ENCODE data around the gene ZNF516.

DNA sequence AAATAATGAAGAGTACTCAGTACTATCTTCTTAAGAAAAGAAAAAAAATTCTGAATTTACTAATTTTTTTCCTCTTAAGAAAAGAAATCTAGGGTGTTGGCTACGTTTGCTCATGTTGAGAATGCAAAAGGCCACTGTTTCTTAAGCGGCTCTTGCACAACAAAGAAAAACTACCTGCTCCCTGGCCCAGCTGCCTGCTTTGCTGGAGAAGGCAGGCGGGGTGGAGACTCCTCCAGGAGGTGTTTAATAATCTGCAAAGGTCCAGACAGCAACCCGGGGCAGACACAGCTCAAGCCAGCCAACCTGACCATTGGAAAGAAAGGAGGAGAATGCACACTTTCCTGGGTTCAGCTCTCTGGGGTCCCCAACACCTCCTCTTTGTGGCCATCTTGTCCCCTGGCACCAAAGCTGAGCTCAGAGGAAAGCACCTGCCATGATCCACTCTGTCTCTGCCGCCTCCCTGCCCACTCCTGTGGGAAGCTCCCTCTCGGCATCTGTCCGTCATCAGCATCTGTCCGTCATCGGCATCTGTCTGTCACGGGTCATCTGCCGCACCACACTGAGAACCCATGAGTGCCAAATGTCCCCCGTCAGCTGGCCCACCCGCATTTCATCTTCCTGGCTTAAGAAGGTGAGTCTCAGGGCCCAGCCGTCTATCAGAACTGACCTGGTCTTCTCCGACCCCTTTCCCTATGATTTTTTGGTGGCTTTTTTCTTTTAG lies 11.9 kb downstream of the ZNF516 start:
- TF ChIP-seq ZBTB7A (tag by site-specific recombination; IDR thresholded peaks at IDR 0.05; ENCODE audit: low read depth) (no peak), ZSCAN23 (tag by site-specific recombination; IDR thresholded peaks at IDR 0.05) (no peak), ZNF133 (tag by site-specific recombination; IDR thresholded peaks at IDR 0.05) (no peak), OVOL3 (tag by site-specific recombination; IDR thresholded peaks at IDR 0.05) (no peak)
- TF ChIP-seq, protein P1, sequence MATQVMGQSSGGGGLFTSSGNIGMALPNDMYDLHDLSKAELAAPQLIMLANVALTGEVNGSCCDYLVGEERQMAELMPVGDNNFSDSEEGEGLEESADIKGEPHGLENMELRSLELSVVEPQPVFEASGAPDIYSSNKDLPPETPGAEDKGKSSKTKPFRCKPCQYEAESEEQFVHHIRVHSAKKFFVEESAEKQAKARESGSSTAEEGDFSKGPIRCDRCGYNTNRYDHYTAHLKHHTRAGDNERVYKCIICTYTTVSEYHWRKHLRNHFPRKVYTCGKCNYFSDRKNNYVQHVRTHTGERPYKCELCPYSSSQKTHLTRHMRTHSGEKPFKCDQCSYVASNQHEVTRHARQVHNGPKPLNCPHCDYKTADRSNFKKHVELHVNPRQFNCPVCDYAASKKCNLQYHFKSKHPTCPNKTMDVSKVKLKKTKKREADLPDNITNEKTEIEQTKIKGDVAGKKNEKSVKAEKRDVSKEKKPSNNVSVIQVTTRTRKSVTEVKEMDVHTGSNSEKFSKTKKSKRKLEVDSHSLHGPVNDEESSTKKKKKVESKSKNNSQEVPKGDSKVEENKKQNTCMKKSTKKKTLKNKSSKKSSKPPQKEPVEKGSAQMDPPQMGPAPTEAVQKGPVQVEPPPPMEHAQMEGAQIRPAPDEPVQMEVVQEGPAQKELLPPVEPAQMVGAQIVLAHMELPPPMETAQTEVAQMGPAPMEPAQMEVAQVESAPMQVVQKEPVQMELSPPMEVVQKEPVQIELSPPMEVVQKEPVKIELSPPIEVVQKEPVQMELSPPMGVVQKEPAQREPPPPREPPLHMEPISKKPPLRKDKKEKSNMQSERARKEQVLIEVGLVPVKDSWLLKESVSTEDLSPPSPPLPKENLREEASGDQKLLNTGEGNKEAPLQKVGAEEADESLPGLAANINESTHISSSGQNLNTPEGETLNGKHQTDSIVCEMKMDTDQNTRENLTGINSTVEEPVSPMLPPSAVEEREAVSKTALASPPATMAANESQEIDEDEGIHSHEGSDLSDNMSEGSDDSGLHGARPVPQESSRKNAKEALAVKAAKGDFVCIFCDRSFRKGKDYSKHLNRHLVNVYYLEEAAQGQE (tag by site-specific recombination; IDR thresholded peaks at IDR 0.05), result no peak
- TF ChIP-seq, protein P2, sequence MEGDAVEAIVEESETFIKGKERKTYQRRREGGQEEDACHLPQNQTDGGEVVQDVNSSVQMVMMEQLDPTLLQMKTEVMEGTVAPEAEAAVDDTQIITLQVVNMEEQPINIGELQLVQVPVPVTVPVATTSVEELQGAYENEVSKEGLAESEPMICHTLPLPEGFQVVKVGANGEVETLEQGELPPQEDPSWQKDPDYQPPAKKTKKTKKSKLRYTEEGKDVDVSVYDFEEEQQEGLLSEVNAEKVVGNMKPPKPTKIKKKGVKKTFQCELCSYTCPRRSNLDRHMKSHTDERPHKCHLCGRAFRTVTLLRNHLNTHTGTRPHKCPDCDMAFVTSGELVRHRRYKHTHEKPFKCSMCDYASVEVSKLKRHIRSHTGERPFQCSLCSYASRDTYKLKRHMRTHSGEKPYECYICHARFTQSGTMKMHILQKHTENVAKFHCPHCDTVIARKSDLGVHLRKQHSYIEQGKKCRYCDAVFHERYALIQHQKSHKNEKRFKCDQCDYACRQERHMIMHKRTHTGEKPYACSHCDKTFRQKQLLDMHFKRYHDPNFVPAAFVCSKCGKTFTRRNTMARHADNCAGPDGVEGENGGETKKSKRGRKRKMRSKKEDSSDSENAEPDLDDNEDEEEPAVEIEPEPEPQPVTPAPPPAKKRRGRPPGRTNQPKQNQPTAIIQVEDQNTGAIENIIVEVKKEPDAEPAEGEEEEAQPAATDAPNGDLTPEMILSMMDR (tag by site-specific recombination; IDR thresholded peaks at IDR 0.05), result no peak
- TF ChIP-seq, protein P3, sequence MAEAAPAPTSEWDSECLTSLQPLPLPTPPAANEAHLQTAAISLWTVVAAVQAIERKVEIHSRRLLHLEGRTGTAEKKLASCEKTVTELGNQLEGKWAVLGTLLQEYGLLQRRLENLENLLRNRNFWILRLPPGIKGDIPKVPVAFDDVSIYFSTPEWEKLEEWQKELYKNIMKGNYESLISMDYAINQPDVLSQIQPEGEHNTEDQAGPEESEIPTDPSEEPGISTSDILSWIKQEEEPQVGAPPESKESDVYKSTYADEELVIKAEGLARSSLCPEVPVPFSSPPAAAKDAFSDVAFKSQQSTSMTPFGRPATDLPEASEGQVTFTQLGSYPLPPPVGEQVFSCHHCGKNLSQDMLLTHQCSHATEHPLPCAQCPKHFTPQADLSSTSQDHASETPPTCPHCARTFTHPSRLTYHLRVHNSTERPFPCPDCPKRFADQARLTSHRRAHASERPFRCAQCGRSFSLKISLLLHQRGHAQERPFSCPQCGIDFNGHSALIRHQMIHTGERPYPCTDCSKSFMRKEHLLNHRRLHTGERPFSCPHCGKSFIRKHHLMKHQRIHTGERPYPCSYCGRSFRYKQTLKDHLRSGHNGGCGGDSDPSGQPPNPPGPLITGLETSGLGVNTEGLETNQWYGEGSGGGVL (tag by site-specific recombination; IDR thresholded peaks at IDR 0.05), result no peak

All from HEK293 (cell line).